SK-N-SH (cell line): Measurements from ENCODE around the gene PROSER2. TPM values are rescaled to one million over a fixed set of nuclear protein-coding genes. Genes with fewer than 3 reads are reported as not detected.

Experiments used
- CTCF ChIA-PET: fragments of 300-600, 350-600 bp; formaldehyde crosslinking; extraction: SDS; loops from one replicate; lab custom pipeline; 2021; lab: Yijun Ruan, JAX
- POLR2A ChIA-PET: fragments of 350-600 bp; sonication (Branson Sonifier 250); formaldehyde crosslinking; extraction: SDS; loops from one replicate; lab custom pipeline; 2020; ENCODE audit warnings: antibody characterized with exemption, inconsistent platforms; lab: Yijun Ruan, JAX
- DNase-seq: peaks from one replicate; pipeline ENCODE4 v3.0.0; 2012
- H2AFZ ChIP-seq: fragments of 200-600 bp; sonication (generic); 2 replicates; pipeline ENCODE4 v1.8.1; 2016; ENCODE audit warnings: antibody characterized with exemption, mild to moderate bottlenecking, low read depth
- H3F3A ChIP-seq: fragments of 200-600 bp; sonication (generic); replicated peaks from 2 replicates; pipeline ENCODE3; 2016; ENCODE audit warnings: antibody characterized with exemption, mild to moderate bottlenecking; ENCODE audit not compliant: insufficient read depth
- H3K27ac ChIP-seq, 2 experiments: fragments of 200-500 bp in 1 of 2; fragments of 200-600 bp in 1 of 2; sonication (Bioruptor generic) in 1 of 2; sonication (generic), shearing (Covaris generic) in 1 of 2; 2 replicates each; pipeline versions ENCODE4 v1.5.1 to v1.6.1; 2014 to 2016; ENCODE audit warnings: low read depth in 2 of 2, inconsistent platforms in 1 of 2, low read length in 1 of 2, mild to moderate bottlenecking in 1 of 2, mixed read lengths in 1 of 2
- H3K27me3 ChIP-seq: fragments of 200-600 bp; sonication (generic), shearing (Covaris generic); 2 replicates; pipeline ENCODE4 v1.6.1; 2016; ENCODE audit warnings: mixed run types; ENCODE audit not compliant: insufficient read depth
- H3K36me3 ChIP-seq, 2 experiments: fragments of 200-500 bp in 1 of 2; fragments of 200-600 bp in 1 of 2; sonication (Bioruptor generic) in 1 of 2; sonication (generic) in 1 of 2; replicated peaks in 1 of 2; 2 replicates each; pipeline versions ENCODE3 to v1.5.1; 2014 to 2016; ENCODE audit warnings: low read length in 1 of 2, mild to moderate bottlenecking in 1 of 2; ENCODE audit not compliant: insufficient read depth in 2 of 2, control insufficient read depth in 1 of 2
- H3K4me1 ChIP-seq, 2 experiments: fragments of 200-500 bp in 1 of 2; fragments of 200-600 bp in 1 of 2; sonication (Bioruptor generic) in 1 of 2; sonication (generic), shearing (Covaris generic) in 1 of 2; 2 replicates each; pipeline versions ENCODE4 v1.5.1 to v1.6.1; 2014 to 2016; ENCODE audit warnings: low read depth in 1 of 2, low read length in 1 of 2, mixed run types in 1 of 2; ENCODE audit not compliant: insufficient read depth in 2 of 2, control insufficient read depth in 1 of 2
- H3K4me2 ChIP-seq: fragments of 200-600 bp; sonication (generic), shearing (Covaris generic); 2 replicates; pipeline ENCODE4 v1.6.1; 2017; ENCODE audit warnings: mixed run types
- H3K4me3 ChIP-seq, 2 experiments: fragments of 200-500 bp in 1 of 2; fragments of 200-600 bp in 1 of 2; sonication (Bioruptor generic) in 1 of 2; sonication (generic), shearing (Covaris generic) in 1 of 2; 2 replicates each; pipeline versions ENCODE4 v1.5.1 to v1.8.1; 2014 to 2016; ENCODE audit warnings: low read depth in 2 of 2, inconsistent platforms in 1 of 2, low read length in 1 of 2, mild to moderate bottlenecking in 1 of 2, mixed read lengths in 1 of 2, moderate library complexity in 1 of 2
- H3K79me2 ChIP-seq: fragments of 200-600 bp; sonication (generic); 2 replicates; pipeline ENCODE4 v1.8.1; 2017; ENCODE audit warnings: mild to moderate bottlenecking; ENCODE audit not compliant: insufficient read depth
- H3K9ac ChIP-seq: fragments of 200-600 bp; sonication (generic); 2 replicates; pipeline ENCODE4 v1.6.1; 2017; ENCODE audit warnings: mixed run types
- H3K9me2 ChIP-seq: fragments of 200-600 bp; sonication (generic); 2 replicates; pipeline ENCODE4 v1.6.1; 2017; ENCODE audit warnings: mixed run types
- H3K9me3 ChIP-seq: fragments of 200-600 bp; sonication (generic); 2 replicates; pipeline ENCODE4 v1.6.1; 2017; ENCODE audit warnings: mixed run types, mild to moderate bottlenecking, moderate library complexity
- H4K20me1 ChIP-seq: fragments of 200-600 bp; sonication (generic); 2 replicates; pipeline ENCODE4 v1.6.1; 2017; ENCODE audit warnings: mild to moderate bottlenecking, mixed run types; ENCODE audit not compliant: insufficient read depth
- ELF1 ChIP-seq: IDR thresholded peaks from 2 replicates; pipeline ENCODE4 v1.4.0; 2012
- EP300 ChIP-seq, 2 experiments: IDR thresholded peaks; 2 replicates each; pipeline versions ENCODE4 v1.4.0 to v1.6.1; 2012; ENCODE audit warnings: borderline replicate concordance in 1 of 2, low read depth in 1 of 2, low read length in 1 of 2
- FOSL2 ChIP-seq: IDR thresholded peaks from 2 replicates; pipeline ENCODE4 v1.4.0; 2012; ENCODE audit warnings: low read depth, mild to moderate bottlenecking, moderate library complexity, borderline replicate concordance
- FOXJ3 ChIP-seq: sonication (generic); formaldehyde crosslinking; IDR thresholded peaks from 2 replicates; pipeline ENCODE4 v1.5.1; 2020; ENCODE audit warnings: mild to moderate bottlenecking, missing genetic modification reagents
- FOXM1 ChIP-seq: IDR thresholded peaks from 2 replicates; pipeline ENCODE4 v1.4.0; 2012; ENCODE audit warnings: low read depth, mild to moderate bottlenecking
- GABPA ChIP-seq: IDR thresholded peaks from 2 replicates; pipeline ENCODE4 v1.4.0; 2012; ENCODE audit warnings: low read depth, mild to moderate bottlenecking
- GATA2 ChIP-seq: sonication (generic); formaldehyde crosslinking; IDR thresholded peaks from 2 replicates; pipeline ENCODE4 v1.5.0; 2020; ENCODE audit warnings: mild to moderate bottlenecking, missing genetic modification reagents
- MEF2A ChIP-seq: IDR thresholded peaks from 2 replicates; pipeline ENCODE4 v1.4.0; 2012; ENCODE audit warnings: low read depth, borderline replicate concordance
- MXI1 ChIP-seq: IDR thresholded peaks from 2 replicates; pipeline ENCODE4 v1.6.1; 2012; ENCODE audit warnings: mild to moderate bottlenecking, low read depth, low read length, improper control_type of control experiment
- NRF1 ChIP-seq: IDR thresholded peaks from 2 replicates; pipeline ENCODE4 v1.6.1; 2012; ENCODE audit warnings: low read depth, mild to moderate bottlenecking, low read length
- PBX3 ChIP-seq: IDR thresholded peaks from 2 replicates; pipeline ENCODE4; 2012
- RAD21 ChIP-seq: IDR thresholded peaks from 2 replicates; pipeline ENCODE4 v1.6.1; 2012; ENCODE audit warnings: mild to moderate bottlenecking, low read length
- RCOR1 ChIP-seq: fragments of 150-350 bp; IDR thresholded peaks from 2 replicates; pipeline ENCODE4 v1.6.1; 2017; ENCODE audit warnings: antibody characterized with exemption, low read length
- REST ChIP-seq: IDR thresholded peaks from 2 replicates; pipeline ENCODE4 v1.6.1; 2012; ENCODE audit warnings: mild to moderate bottlenecking, low read depth, low read length, moderate library complexity
- RFX5 ChIP-seq: IDR thresholded peaks from 2 replicates; pipeline ENCODE4 v1.6.1; 2012; ENCODE audit warnings: mild to moderate bottlenecking, improper control_type of control experiment, low read length
- RXRA ChIP-seq: IDR thresholded peaks from 2 replicates; pipeline ENCODE4 v1.4.0; 2012; ENCODE audit warnings: low read depth, mild to moderate bottlenecking, borderline replicate concordance
- SIN3A ChIP-seq: IDR thresholded peaks from 2 replicates; pipeline ENCODE4 v1.6.1; 2012; ENCODE audit warnings: low read depth, mild to moderate bottlenecking, low read length, moderate library complexity, borderline replicate concordance
- SMC3 ChIP-seq: IDR thresholded peaks from 2 replicates; pipeline ENCODE4 v1.6.1; 2012; ENCODE audit warnings: low read depth, low read length, improper control_type of control experiment
- TCF12 ChIP-seq: IDR thresholded peaks from 2 replicates; pipeline ENCODE4 v1.4.0; 2012
- WGBS: methylation state at CpG from one replicate; pipeline ENCODE4 v1.1.6; 2017; ENCODE audit warnings: low lambda C conversion rate; 5-methylcytosine and 5-hydroxymethylcytosine counted together
- polyA plus RNA-seq, 3 experiments: library from polyadenylated mRNA; depleted of rRNA; stranded (reverse); fragments of >200 nt; gene quantifications; 2 replicates each; pipeline ENCODE4 v1.2.3, GENCODE V29; 2012

The PROSER2 gene
- polyA plus RNA-seq, 1 of the 3 experiments (the other 2 are of a cell fraction) = 0.95 TPM

GRCh38 chr10:11918384-11918783 lies 95.2 kb downstream of the PROSER2 start:
- Histone ChIP-seq H3K4me2 (no peak overlapping the region), H3K36me3 (peaks cover 22 to 30% of the 10 kb centered on the region in 2 experiments), H3K9me3 (no peaks in the 10 kb centered on the region), H3K4me1 (no peaks in the 10 kb centered on the region), H3K9me2 (no peaks in the 10 kb centered on the region), H3K27me3 (no peaks in the 10 kb centered on the region), H3K79me2 (no peaks in the 10 kb centered on the region), H3K9ac (no peak overlapping the region), H3F3A (no peaks in the 10 kb centered on the region), H3K27ac (no peak overlapping the region), H4K20me1 (no peaks in the 10 kb centered on the region), H2AFZ (no peak overlapping the region), H3K4me3 (no peak overlapping the region)
- no peak for TF ChIP-seq GABPA
- no peak for TF ChIP-seq REST
- no peak for TF ChIP-seq RFX5
- TF ChIP-seq MEF2A = no peak
- no peak for TF ChIP-seq PBX3
- no peak for TF ChIP-seq RAD21
- no peak for TF ChIP-seq RXRA
- no peak for TF ChIP-seq FOXJ3
- TF ChIP-seq EP300 (IDR thresholded peaks at IDR 0.05; ENCODE audit: borderline replicate concordance in 1 of 2, low read depth in 1 of 2, low read length in 1 of 2) = no peak
- no peak for TF ChIP-seq FOXM1
- TF ChIP-seq MXI1 = no peak
- TF ChIP-seq SIN3A = no peak
- no peak for TF ChIP-seq ELF1
- TF ChIP-seq TCF12 = no peak
- TF ChIP-seq GATA2 (CRISPR knock-in tag) = no peak
- TF ChIP-seq FOSL2 = no peak
- no peak for TF ChIP-seq SMC3
- no peak for TF ChIP-seq NRF1
- no peak for TF ChIP-seq RCOR1
- CTCF ChIA-PET = interaction anchor here (1.5 kb wide), 1 partner anchor 11 kb away, joined by 3 read pairs; no protein-coding TSS in a partner anchor
- no peak for DNase-seq
- 92% methylated on average over 8 of the region's 8 CpGs for WGBS
- POLR2A ChIA-PET = no interaction called here
